Breast epithelium (tissue), 3 donors: ENCODE data around the gene PLCB2.

Experiments
- POLR2A ChIP-seq: fragments of 450-650 bp; IDR thresholded peaks from one replicate; pipeline ENCODE4 v1.6.1; 2016; ENCODE audit warnings: antibody characterized with exemption, mild to moderate bottlenecking, moderate library complexity
- POLR2AphosphoS5 ChIP-seq, 3 donors: sonication (generic); formaldehyde crosslinking; IDR thresholded peaks; one replicate each; pipeline ENCODE4 v1.6.1; 2017; ENCODE audit warnings: antibody characterized with exemption in 3 of 3
- TF ChIP-seq, protein P1 (sequence below), 3 donors: fragments of 450-650 bp; IDR thresholded peaks; one replicate each; pipeline ENCODE4 v1.5.1; 2016 to 2017; ENCODE audit warnings: antibody characterized with exemption in 3 of 3, mild to moderate bottlenecking in 3 of 3, moderate library complexity in 3 of 3

DNA sequence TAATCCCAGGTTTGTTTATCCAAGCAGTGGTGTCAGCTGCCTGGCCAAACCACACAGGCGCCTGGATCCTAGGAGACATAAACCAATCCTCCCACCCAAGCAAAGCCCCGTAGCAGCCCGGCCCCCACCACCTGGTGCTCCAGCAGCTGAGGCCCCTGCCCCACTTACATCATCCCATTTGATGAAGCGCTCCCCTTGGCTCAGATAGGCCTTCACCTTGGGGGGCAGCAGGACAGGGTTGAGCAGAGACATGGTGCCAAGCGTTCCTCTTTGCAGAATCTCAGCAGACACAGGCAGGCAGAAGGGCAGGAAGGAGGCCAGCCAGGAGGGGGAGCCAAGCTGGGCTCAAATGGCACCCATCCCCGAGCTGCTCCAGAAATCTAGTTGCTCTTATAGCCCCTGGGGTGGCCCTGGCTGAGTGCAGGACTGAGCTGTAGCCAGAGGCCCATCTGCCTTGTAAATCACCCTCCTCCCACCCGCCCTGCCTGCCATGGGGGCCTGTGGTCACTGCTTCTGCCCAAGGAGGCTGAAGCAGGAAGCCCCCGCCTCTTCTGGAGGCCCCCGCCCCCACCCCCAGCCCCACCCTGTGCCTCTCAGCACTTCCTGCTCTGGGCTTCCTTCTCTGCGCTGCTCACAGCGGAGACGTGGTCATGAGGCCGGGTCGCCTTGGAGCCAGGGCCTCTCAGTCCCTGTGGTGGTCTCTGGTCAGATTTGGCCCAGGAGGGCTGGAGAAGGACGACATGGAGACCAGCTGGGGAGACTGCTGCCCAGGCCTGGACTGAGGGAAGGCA, at the start of gene PLCB2:
- TF ChIP-seq, protein P1, sequence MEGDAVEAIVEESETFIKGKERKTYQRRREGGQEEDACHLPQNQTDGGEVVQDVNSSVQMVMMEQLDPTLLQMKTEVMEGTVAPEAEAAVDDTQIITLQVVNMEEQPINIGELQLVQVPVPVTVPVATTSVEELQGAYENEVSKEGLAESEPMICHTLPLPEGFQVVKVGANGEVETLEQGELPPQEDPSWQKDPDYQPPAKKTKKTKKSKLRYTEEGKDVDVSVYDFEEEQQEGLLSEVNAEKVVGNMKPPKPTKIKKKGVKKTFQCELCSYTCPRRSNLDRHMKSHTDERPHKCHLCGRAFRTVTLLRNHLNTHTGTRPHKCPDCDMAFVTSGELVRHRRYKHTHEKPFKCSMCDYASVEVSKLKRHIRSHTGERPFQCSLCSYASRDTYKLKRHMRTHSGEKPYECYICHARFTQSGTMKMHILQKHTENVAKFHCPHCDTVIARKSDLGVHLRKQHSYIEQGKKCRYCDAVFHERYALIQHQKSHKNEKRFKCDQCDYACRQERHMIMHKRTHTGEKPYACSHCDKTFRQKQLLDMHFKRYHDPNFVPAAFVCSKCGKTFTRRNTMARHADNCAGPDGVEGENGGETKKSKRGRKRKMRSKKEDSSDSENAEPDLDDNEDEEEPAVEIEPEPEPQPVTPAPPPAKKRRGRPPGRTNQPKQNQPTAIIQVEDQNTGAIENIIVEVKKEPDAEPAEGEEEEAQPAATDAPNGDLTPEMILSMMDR (IDR thresholded peaks at IDR 0.05) = no peak
- no peak for TF ChIP-seq POLR2AphosphoS5 (IDR thresholded peaks at IDR 0.05)
- TF ChIP-seq POLR2A = no peak
